ENCODE results near the gene SEC14L3.
A peak's percentile ranks its signal among the peaks of the same experiment; 100 is the strongest.

The SEC14L3 gene

GRCh38 chr22:30426388-30427353 is 45.1 kb downstream of the SEC14L3 start:
- H3K4me3 ChIP-seq (ENCODE audit: low read length) = peak overlapping the region; percentile 76; the same call in 1 of the 2 replicates
- no peak for TF ChIP-seq ZNF274 (IDR thresholded peaks at IDR 0.05; ENCODE audit: low read depth, low read length)

GRCh38 chr22:30425616-30426387 is 46.0 kb downstream of the SEC14L3 start, which contains the start of gene MTFP1:
Gene MTFP1, plus strand, starts transcription at chr22:30425768. Its CDS starts 112 bp downstream, at chr22:30425880.
- H3K4me3 ChIP-seq (ENCODE audit: low read length) = peak within 1 kb of the TSS; percentile 76
- TF ChIP-seq ZNF274 (IDR thresholded peaks at IDR 0.05; ENCODE audit: low read depth, low read length) = no peak

- peak overlapping the region; percentile 76 for H3K4me3 ChIP-seq (ENCODE audit: low read length)
- TF ChIP-seq ZNF274 (IDR thresholded peaks at IDR 0.05; ENCODE audit: low read depth, low read length) = no peak
These were observed 46.5 kb downstream of the SEC14L3 start for GRCh38 chr22:30425327-30425615.

- peak overlapping the region; percentile 76 for H3K4me3 ChIP-seq (ENCODE audit: low read length)
- no peak for TF ChIP-seq ZNF274 (IDR thresholded peaks at IDR 0.05; ENCODE audit: low read depth, low read length)
These were observed 47.1 kb downstream of the SEC14L3 start for GRCh38 chr22:30424534-30425326.

GRCh38 chr22:30423959-30424533 is 47.8 kb downstream of the SEC14L3 start:
- peak overlapping the region; percentile 76 for H3K4me3 ChIP-seq (ENCODE audit: low read length)
- no peak for TF ChIP-seq ZNF274 (IDR thresholded peaks at IDR 0.05; ENCODE audit: low read depth, low read length)

GRCh38 chr22:30423301-30423958 is 48.4 kb downstream of the SEC14L3 start:
- no peak for TF ChIP-seq ZNF274 (IDR thresholded peaks at IDR 0.05; ENCODE audit: low read depth, low read length)
- H3K4me3 ChIP-seq (ENCODE audit: low read length) = peak overlapping the region; percentile 69

- peak overlapping the region; percentile 69 for H3K4me3 ChIP-seq (ENCODE audit: low read length)
- no peak for TF ChIP-seq ZNF274 (IDR thresholded peaks at IDR 0.05; ENCODE audit: low read depth, low read length)
These were observed 49.1 kb downstream of the SEC14L3 start for GRCh38 chr22:30422481-30423300.

- H3K4me3 ChIP-seq (ENCODE audit: low read length) = no peak overlapping the region
- TF ChIP-seq ZNF274 (IDR thresholded peaks at IDR 0.05; ENCODE audit: low read depth, low read length) = no peak
These were observed 49.9 kb downstream of the SEC14L3 start for GRCh38 chr22:30421695-30422480.

- no peak overlapping the region for H3K4me3 ChIP-seq (ENCODE audit: low read length)
- TF ChIP-seq ZNF274 (IDR thresholded peaks at IDR 0.05; ENCODE audit: low read depth, low read length) = no peak
These were observed 51.3 kb downstream of the SEC14L3 start for GRCh38 chr22:30420347-30421125.

- TF ChIP-seq ZNF274 (IDR thresholded peaks at IDR 0.05; ENCODE audit: low read depth, low read length) = no peak
- no peak overlapping the region for H3K4me3 ChIP-seq (ENCODE audit: low read length)
These were observed 55.0 kb downstream of the SEC14L3 start for GRCh38 chr22:30416837-30417236.

GRCh38 chr22:30416403-30416802 is 55.4 kb downstream of the SEC14L3 start:
- TF ChIP-seq ZNF274 (IDR thresholded peaks at IDR 0.05; ENCODE audit: low read depth, low read length) = no peak
- no peak overlapping the region for H3K4me3 ChIP-seq (ENCODE audit: low read length)
